Caco-2 (cell line): ENCODE results near the gene POMT1. TPM values are rescaled to one million over a fixed set of nuclear protein-coding genes. Genes with fewer than 3 reads are reported as not detected.
A peak's percentile ranks its signal among the peaks of the same experiment; 100 is the strongest.
"Not testable (repeated sequence)": the region's sequence is repeated elsewhere in the genome, so short reads cannot be mapped to it uniquely, and the experiment has no call there.

Experiments used
- BruUV-seq: library from RNA; stranded (reverse); fragments of 400-500 nt; replicated peaks from 2 replicates; lab custom pipeline; 2021; lab: Mats Ljungman, UMichigan
- CTCF ChIA-PET: fragments of 300-600 bp; sonication (Branson Sonifier 250); formaldehyde crosslinking; loops from one replicate; lab custom pipeline; 2022; ENCODE audit warnings: antibody characterized with exemption; lab: Charles Lee
- POLR2A ChIA-PET: fragments of 300-600 bp; sonication (Branson Sonifier 250); formaldehyde crosslinking; loops from one replicate; lab custom pipeline; 2022; ENCODE audit warnings: antibody characterized with exemption; lab: Charles Lee
- DNase-seq, 2 experiments: peaks; one replicate each; pipeline versions ENCODE4 v3.0.0 to v3.0.0-alpha.2; 2020 to 2022
- H3K27me3 ChIP-seq: replicated peaks from 2 replicates; pipeline ENCODE4 v1.6.0; 2011; ENCODE audit warnings: low read length; ENCODE audit not compliant: control insufficient read depth, insufficient read depth
- H3K36me3 ChIP-seq: 2 replicates; pipeline ENCODE4 v1.5.1; 2011; ENCODE audit warnings: low read length; ENCODE audit not compliant: control insufficient read depth, insufficient read depth
- H3K4me1 ChIP-seq: fragments of 250-450 bp; sonication (Bioruptor Pico); 2 replicates; pipeline ENCODE4 v1.5.1; 2020; ENCODE audit warnings: mild to moderate bottlenecking
- H3K4me3 ChIP-seq: 2 replicates; pipeline ENCODE4 v1.5.1; 2011; ENCODE audit warnings: low read depth, mild to moderate bottlenecking, control low read depth, low read length
- H3K9me3 ChIP-seq: fragments of 250-450 bp; sonication (Bioruptor Pico); 2 replicates; pipeline ENCODE4 v1.5.1; 2020; ENCODE audit warnings: mild to moderate bottlenecking, moderate library complexity
- H3K27ac Mint-ChIP-seq: one replicate; pipeline ENCODE4 v1.8.0; 2022; ENCODE audit warnings: mixed read lengths; ENCODE audit not compliant: unreplicated experiment
- H3K27me3 Mint-ChIP-seq: one replicate; pipeline ENCODE4 v1.8.0; 2022; ENCODE audit warnings: mixed read lengths; ENCODE audit not compliant: insufficient read depth, unreplicated experiment
- H3K36me3 Mint-ChIP-seq: one replicate; pipeline ENCODE4 v1.8.0; 2022; ENCODE audit warnings: mild to moderate bottlenecking, mixed read lengths; ENCODE audit not compliant: insufficient read depth, unreplicated experiment
- H3K4me1 Mint-ChIP-seq: one replicate; pipeline ENCODE4 v1.8.0; 2022; ENCODE audit warnings: low read depth, mixed read lengths; ENCODE audit not compliant: unreplicated experiment
- H3K4me3 Mint-ChIP-seq: one replicate; pipeline ENCODE4 v1.8.0; 2022; ENCODE audit warnings: mild to moderate bottlenecking, moderate library complexity, mixed read lengths; ENCODE audit not compliant: unreplicated experiment
- H3K9me3 Mint-ChIP-seq: one replicate; pipeline ENCODE4 v1.8.0; 2022; ENCODE audit warnings: mixed read lengths; ENCODE audit not compliant: unreplicated experiment
- intact Hi-C: fragments of 100-400 bp; cut with micrococcal nuclease; formaldehyde crosslinking; loops from one replicate; pipeline ENCODE4 v1.10.0; 2022; ENCODE audit not compliant: unreplicated experiment
- total RNA-seq: library from RNA; stranded (reverse); gene quantifications from 2 replicates; pipeline ENCODE4 v1.2.3, GENCODE V29; 2022
- TF ChIP-seq, protein P1 (sequence below), 2 experiments: fragments of 200-600 bp in 1 of 2; IDR thresholded peaks; 1 replicate in 1 of 2; 2 replicates in 1 of 2; pipeline versions ENCODE4 v1.5.1 to v1.8.0; 2011 to 2022; ENCODE audit warnings: antibody characterized with exemption in 1 of 2, control low read depth in 1 of 2, inconsistent platforms in 1 of 2, low read depth in 1 of 2, low read length in 1 of 2, mild to moderate bottlenecking in 1 of 2, moderate library complexity in 1 of 2; ENCODE audit not compliant: insufficient read depth in 1 of 2, severe bottlenecking in 1 of 2, unreplicated experiment in 1 of 2

POMT1 gene
- total RNA-seq, 1 experiment from 2014 or later: 44.2 TPM

DNA sequence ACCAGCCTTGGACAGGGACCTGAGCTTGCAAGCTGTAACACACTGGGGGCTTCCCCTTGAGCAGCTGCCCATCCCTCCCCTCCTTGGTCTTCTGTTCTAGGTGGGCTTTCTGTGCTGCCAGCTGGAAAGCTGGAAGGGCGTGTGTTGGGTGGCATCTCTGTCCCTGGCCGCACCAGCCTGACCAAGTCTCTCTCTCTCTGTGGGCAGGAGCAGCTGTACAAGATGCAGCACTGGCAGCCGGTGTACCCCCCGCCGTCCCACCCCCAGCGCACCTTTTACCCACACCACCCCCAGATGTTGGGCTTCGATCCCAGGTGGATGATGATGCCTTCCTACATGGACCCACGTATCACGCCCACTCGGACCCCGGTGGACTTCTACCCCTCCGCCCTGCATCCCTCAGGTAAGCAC is 32.1 kb upstream of the POMT1 start:
- H3K27me3 Mint-ChIP-seq: no peaks in the 10 kb centered on the region
- Histone ChIP-seq H3K36me3 (peaks cover 4% of the 10 kb centered on the region; the same call in 1 of the 2 replicates), H3K4me1 (peaks cover 6% of the 10 kb centered on the region), H3K27me3 (no peaks in the 10 kb centered on the region), H3K4me3 (no peak overlapping the region), H3K9me3 (no peaks in the 10 kb centered on the region)
- BruUV-seq: no TSS peak
- POLR2A ChIA-PET: no interaction called here
- intact Hi-C loops: loop anchor here (10.0 kb wide), 1 partner anchor 96 kb away; no protein-coding TSS in a partner anchor
- CTCF ChIA-PET: no interaction called here
- DNase-seq: peak in 1 of 2 experiments; percentile 14
- no peaks in the 10 kb centered on the region for H3K4me1 Mint-ChIP-seq
- H3K4me3 Mint-ChIP-seq: no peak overlapping the region
- H3K9me3 Mint-ChIP-seq: no peaks in the 10 kb centered on the region
- peaks cover 98% of the 10 kb centered on the region for H3K36me3 Mint-ChIP-seq
- no peak overlapping the region for H3K27ac Mint-ChIP-seq
- TF ChIP-seq, protein P1, sequence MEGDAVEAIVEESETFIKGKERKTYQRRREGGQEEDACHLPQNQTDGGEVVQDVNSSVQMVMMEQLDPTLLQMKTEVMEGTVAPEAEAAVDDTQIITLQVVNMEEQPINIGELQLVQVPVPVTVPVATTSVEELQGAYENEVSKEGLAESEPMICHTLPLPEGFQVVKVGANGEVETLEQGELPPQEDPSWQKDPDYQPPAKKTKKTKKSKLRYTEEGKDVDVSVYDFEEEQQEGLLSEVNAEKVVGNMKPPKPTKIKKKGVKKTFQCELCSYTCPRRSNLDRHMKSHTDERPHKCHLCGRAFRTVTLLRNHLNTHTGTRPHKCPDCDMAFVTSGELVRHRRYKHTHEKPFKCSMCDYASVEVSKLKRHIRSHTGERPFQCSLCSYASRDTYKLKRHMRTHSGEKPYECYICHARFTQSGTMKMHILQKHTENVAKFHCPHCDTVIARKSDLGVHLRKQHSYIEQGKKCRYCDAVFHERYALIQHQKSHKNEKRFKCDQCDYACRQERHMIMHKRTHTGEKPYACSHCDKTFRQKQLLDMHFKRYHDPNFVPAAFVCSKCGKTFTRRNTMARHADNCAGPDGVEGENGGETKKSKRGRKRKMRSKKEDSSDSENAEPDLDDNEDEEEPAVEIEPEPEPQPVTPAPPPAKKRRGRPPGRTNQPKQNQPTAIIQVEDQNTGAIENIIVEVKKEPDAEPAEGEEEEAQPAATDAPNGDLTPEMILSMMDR (IDR thresholded peaks at IDR 0.05; ENCODE audit: insufficient read depth in 1 of 2, low read depth in 1 of 2, low read length in 1 of 2, severe bottlenecking in 1 of 2, unreplicated experiment in 1 of 2): no peak

DNA sequence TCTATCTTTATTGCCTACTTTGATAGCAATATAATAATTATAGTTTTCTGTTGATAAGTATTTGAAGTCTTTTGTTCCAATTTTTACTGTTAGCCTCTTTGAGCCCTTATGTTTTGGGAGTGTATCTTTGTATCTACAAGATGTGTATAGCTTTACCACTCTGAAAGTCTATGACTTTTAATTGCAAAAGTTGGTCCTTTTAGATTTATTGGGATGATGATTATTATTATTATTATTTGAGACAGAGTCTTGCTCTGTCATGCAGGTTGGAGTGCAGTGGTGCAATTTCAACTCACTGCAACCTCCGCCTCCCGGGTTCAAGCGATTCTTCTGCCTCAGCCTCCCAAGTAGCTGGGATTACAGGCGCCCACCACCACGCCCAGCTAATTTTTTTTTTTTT is 30.6 kb upstream of the POMT1 start:
- BruUV-seq, CTCF ChIA-PET, H3K4me3 Mint-ChIP-seq, H3K4me3 ChIP-seq, H3K36me3 ChIP-seq, H3K27me3 ChIP-seq, DNase-seq, H3K4me1 ChIP-seq, H3K9me3 ChIP-seq, H3K27ac Mint-ChIP-seq, H3K4me1 Mint-ChIP-seq, POLR2A ChIA-PET, H3K9me3 Mint-ChIP-seq, H3K27me3 Mint-ChIP-seq: not testable (repeated sequence)
- H3K36me3 Mint-ChIP-seq: peaks cover 95% of the 10 kb centered on the region
- intact Hi-C loops: loop anchor here (10.0 kb wide), 1 partner anchor 97 kb away; no protein-coding TSS in a partner anchor

DNA sequence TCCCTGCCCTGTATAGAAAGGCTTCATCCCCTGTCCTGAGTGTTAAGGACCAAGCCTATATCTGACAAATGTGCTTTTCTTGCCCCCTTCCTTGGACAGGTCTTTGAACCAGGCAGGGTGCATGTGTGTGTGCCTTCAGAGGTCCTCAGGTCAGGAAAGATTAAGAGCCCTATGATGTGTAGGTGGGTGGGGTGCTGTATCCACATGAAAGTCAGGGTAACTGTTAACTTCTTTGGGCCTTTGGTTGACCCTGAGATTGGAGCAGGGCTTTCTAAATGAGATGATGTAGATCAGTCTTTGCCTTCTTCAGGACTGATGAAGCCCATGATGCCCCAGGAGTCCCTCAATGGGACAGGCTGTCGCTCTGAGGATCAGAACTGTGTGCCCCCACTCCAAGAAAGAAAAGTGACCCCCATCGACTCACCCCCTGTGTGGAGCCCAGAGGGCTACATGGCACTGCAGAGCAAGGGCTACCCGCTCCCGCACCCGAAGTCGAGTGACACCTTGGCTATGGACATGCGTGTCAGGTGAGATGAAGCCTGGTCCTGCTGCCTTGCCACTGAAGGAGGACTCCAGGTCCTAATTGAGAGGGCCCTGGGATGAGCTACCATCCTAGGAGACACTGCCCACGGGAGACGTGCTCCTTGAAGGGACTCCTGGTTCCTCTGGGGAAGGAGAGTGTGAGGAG is 29.4 kb upstream of the POMT1 start:
- POLR2A ChIA-PET: no interaction called here
- no peaks in the 10 kb centered on the region for H3K27me3 Mint-ChIP-seq

More for the DNA sequence above, 29.4 kb upstream of the POMT1 start:
- H3K4me1 Mint-ChIP-seq: no peaks in the 10 kb centered on the region
- H3K36me3 Mint-ChIP-seq: peaks cover 97% of the 10 kb centered on the region
- CTCF ChIA-PET: interaction anchor here (0.9 kb wide), 1 partner anchor 47 kb away, joined by 7 read pairs; no protein-coding TSS in a partner anchor
- H3K9me3 Mint-ChIP-seq: no peaks in the 10 kb centered on the region
- Histone ChIP-seq H3K9me3 (no peaks in the 10 kb centered on the region), H3K4me1 (peaks cover 6% of the 10 kb centered on the region), H3K4me3 (no peak overlapping the region), H3K36me3 (peaks cover 10% of the 10 kb centered on the region), H3K27me3 (no peaks in the 10 kb centered on the region)
- DNase-seq: peak in 1 of 2 experiments; percentile 34
- TF ChIP-seq, protein P1 (IDR thresholded peaks at IDR 0.05; ENCODE audit: insufficient read depth in 1 of 2, low read depth in 1 of 2, low read length in 1 of 2, severe bottlenecking in 1 of 2, unreplicated experiment in 1 of 2): no peak
- no peak overlapping the region for H3K4me3 Mint-ChIP-seq
- BruUV-seq: no TSS peak
- H3K27ac Mint-ChIP-seq: peak overlapping the region; percentile 39
- intact Hi-C loops: loop anchor here (10.0 kb wide), 1 partner anchor 99 kb away; no protein-coding TSS in a partner anchor
